GM18498 (cell line): ENCODE measurements around the gene CHM.
A peak's percentile ranks its signal among the peaks of the same experiment; 100 is the strongest.
"Not testable (repeated sequence)": the region's sequence is repeated elsewhere in the genome, so short reads cannot be mapped to it uniquely, and the experiment has no call there.

Experiments used
- ATAC-seq: cut with Tn5 transposase; IDR thresholded peaks from one replicate; pipeline ENCODE4 v1.9.1; 2021; ENCODE audit warnings: mild to moderate bottlenecking, moderate library complexity; ENCODE audit not compliant: unreplicated experiment

CHM gene

GRCh38 chrX:86047174-86047935, at the start of gene CHM:
Gene CHM, minus strand, starts transcription at chrX:86047558. Its CDS starts 26 bp downstream, at chrX:86047532.
- ATAC-seq = peak; percentile 99

- ATAC-seq = no peak
Observed at GRCh38 chrX:86078650-86079049, 31.3 kb upstream of the CHM start.

GRCh38 chrX:86066998-86067397, 19.6 kb upstream of the CHM start:
- ATAC-seq = no peak

- ATAC-seq = no peak
Observed at GRCh38 chrX:86061407-86061806, 14.0 kb upstream of the CHM start.

- no peak for ATAC-seq
Observed at GRCh38 chrX:86051741-86052140, 4.4 kb upstream of the CHM start.

GRCh38 chrX:86047936-86048280, 550 bp upstream of the CHM start:
- no peak for ATAC-seq

- ATAC-seq = no peak
Observed at GRCh38 chrX:86044216-86044615, 3.1 kb downstream of the CHM start.

GRCh38 chrX:86039625-86040568, 7.5 kb downstream of the CHM start:
- no peak for ATAC-seq

GRCh38 chrX:86033385-86033784, 14.0 kb downstream of the CHM start:
- ATAC-seq = no peak

- ATAC-seq = no peak
Observed at GRCh38 chrX:86028681-86029080, 18.7 kb downstream of the CHM start.

- no peak for ATAC-seq
Observed at GRCh38 chrX:86023811-86024210, 23.5 kb downstream of the CHM start.

GRCh38 chrX:86021652-86022289, 25.6 kb downstream of the CHM start:
- no peak for ATAC-seq

- ATAC-seq = no peak
Observed at GRCh38 chrX:86016139-86016538, 31.2 kb downstream of the CHM start.

- ATAC-seq = not testable (repeated sequence)
Observed at GRCh38 chrX:86014959-86015358, 32.4 kb downstream of the CHM start.

- no peak for ATAC-seq
Observed at GRCh38 chrX:86014421-86014820, 32.9 kb downstream of the CHM start.

GRCh38 chrX:86013792-86014191, 33.6 kb downstream of the CHM start:
- ATAC-seq = no peak

GRCh38 chrX:86012188-86012587, 35.2 kb downstream of the CHM start:
- no peak for ATAC-seq

GRCh38 chrX:86009803-86010202, 37.6 kb downstream of the CHM start:
- not testable (repeated sequence) for ATAC-seq

GRCh38 chrX:86007891-86008290, 39.5 kb downstream of the CHM start:
- not testable (repeated sequence) for ATAC-seq

- ATAC-seq = peak; percentile 78
Observed at GRCh38 chrX:86002076-86002896, 45.1 kb downstream of the CHM start.

GRCh38 chrX:85998954-85999353, 48.4 kb downstream of the CHM start:
- ATAC-seq = no peak
